NCI-H1694 treated with DMSO at 0.1 percent for 48 hours (cell line): ENCODE data around the gene SNED1.

Experiments
- DNase-seq: peaks from one replicate; lab custom pipeline; 2025; lab: John Stamatoyannopoulos, UW

Gene SNED1

GRCh38 chr2:240960309-240960970, 38.0 kb upstream of the SNED1 start:
- DNase-seq, result no peak

GRCh38 chr2:240960971-240961876, 37.2 kb upstream of the SNED1 start:
- no peak for DNase-seq

DNA sequence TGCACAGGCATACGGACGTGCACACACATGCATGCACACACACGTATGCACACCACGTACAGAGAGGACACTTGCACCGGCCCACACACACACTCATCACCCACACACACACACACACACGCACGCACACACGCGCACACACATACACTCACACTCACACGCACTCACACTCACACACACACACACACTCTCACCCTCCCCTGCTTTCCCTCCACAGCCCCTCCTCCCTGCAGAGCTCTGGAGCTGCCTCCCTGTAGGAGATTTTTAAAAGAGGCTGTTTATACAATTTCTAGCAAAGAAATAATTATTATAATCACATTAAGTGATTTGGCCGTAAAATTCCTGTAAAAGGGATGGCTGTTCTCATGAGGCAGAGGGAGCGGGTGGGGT, 36.5 kb upstream of the SNED1 start:
- DNase-seq, result no peak

DNA sequence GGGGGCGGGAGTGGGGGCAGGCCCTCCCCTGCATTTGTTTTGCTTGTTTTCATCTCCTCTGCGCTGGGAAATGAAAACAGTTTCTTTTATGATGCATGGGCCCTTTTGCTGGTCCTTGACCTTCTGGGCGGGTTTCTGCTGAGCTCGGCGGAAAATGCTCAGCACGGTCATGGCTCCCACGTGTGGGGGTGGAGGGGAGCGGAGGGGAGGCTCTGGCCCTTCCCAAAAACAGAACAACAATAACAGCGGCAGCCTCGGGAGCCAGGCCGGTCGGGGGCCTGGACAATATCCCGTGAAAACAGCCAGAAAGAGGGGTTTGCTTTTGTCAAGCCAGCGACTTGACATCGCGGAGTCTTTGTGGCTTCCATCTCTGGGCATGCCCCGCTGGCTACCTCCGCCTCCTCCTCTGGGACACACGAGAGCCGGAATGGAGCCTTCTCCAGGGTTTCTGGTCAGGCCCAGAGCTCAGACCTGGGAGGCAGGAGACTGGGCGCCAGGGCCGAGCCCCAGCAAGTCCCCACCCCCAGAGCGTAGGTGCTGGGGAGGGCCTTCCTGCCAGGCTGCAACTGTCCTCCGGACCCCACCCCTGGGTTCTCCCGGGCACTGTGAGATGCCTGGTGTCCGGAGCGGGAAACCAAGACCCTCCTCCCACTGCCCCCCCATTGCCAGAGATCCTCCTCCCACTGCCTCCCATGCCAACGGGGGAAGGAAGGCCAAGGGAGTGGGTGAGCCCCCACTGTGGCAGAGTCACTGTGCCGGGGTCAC, 35.9 kb upstream of the SNED1 start:
- no peak for DNase-seq

DNA sequence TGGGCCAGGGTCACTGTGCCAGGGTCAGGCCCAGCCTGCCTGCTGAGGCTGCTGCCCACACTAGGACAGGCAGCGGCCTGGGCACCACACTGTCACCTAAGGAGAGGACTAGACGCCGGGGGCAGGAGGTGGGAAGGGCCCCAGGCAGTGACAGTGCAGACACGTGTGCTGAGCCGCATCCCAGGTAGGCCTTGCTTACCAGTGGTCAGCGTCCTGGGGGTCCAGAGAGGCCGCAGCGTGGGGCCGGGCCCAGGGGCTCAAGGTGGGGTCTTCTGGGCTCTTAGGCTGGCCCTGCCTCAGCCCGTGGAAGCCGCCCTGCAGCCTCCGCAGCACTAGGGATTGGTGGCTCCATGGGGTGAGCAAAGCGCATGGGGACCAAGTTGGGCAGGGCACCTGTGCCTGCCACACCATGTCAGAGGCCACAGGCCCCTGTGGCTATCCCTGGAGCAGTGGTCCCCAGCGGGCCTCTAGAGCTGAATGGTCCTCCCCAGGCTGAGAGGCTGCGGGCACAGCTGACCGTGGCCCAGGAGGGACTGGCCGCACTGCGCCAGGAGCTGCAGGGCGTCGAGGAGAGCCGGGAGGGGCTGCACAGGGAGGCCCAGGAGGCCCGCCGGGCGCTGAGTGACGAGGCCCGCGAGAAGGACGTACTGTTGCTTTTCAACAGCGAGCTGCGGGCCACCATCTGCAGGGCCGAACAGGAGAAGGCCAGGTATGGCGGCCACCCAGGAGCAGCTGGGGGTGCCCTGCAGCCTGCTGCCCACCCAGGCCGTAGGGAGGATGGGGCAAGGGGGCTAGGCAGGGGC, 35.2 kb upstream of the SNED1 start:
- no peak for DNase-seq

- no peak for DNase-seq
Observed at GRCh38 chr2:240963868-240964703, 34.3 kb upstream of the SNED1 start.

- DNase-seq, result no peak
Observed at GRCh38 chr2:240964704-240965295, 33.6 kb upstream of the SNED1 start.

- no peak for DNase-seq
Observed at GRCh38 chr2:240965296-240965904, 33.0 kb upstream of the SNED1 start.

DNA sequence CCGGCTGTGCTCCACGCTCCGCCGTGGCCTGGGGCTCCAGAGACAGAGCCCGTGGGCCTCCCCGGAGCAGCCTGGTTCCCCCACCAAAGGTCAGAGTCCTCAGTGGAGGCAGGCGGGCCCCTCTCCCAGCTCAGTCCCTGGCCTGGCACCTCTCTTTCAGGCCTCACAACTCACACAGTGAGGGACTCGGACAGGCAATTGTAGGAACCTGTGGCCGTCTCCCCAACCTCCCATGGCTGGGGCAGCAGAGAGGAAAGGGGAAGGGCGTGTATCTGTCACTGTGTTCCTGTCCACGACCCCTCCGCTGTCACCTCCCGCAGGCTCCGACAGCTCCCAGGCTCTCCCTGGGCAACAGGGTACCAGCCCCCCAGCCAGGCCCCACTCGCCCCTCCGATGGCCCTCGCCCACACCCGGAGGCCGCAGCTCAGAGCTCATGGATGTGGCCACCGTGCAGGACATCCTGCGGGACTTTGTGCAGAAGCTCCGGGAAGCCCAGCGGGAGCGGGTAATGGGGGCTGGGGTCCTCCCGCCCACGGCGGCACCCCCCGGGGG, 32.4 kb upstream of the SNED1 start:
- DNase-seq, result no peak

- DNase-seq, result no peak
Observed at GRCh38 chr2:240966457-240966905, 31.9 kb upstream of the SNED1 start.

GRCh38 chr2:240966906-240967680, 31.3 kb upstream of the SNED1 start:
- DNase-seq, result no peak

- DNase-seq, result no peak
Observed at GRCh38 chr2:240967681-240968621, 30.5 kb upstream of the SNED1 start.

- DNase-seq, result no peak
Observed at GRCh38 chr2:240968731-240969624, 29.4 kb upstream of the SNED1 start.

DNA sequence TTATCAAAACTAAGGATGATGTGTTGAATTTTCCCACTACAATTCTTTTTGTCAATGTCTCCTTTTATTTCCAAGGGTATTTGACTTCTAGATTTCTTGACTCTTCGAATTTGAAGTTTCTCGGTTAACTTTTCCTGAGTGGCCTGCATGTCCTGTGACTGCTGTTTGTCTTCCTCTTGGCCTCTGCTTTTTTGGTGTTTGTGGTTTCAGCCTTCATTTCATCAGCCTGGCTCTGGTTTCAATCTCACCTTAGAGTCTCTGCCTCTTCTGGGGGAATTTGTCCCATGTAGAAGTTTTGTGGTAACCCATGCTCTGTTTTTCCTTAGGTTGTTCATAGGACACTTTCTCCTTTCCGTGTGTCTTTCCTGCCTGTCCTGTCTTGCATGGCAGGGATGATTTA, 28.3 kb upstream of the SNED1 start:
- DNase-seq, result no peak

DNA sequence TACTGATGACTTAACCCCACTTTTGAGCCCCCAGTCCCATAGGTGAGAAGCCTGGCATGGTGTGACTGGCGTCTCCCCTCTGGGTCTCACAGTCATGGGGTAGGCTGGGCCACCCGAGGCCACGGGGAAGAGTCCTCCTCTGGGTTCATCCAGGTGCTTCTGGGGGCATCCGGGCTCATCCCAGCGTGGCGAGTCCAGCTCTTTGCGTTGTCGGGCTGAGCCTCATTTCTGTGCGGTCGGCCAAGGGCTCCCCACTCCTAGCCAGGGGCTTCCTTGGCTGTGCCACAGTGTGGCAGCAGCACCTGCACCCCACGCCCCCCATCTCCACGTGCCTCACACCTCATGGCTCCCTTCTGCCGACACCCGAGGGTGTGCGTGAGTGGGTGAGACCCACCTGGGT, 27.6 kb upstream of the SNED1 start:
- DNase-seq, result no peak

GRCh38 chr2:240972201-240972600, 26.2 kb upstream of the SNED1 start:
- DNase-seq, result no peak
